ENCODE measurements around the gene GMDS. TPM values are rescaled to one million over a fixed set of nuclear protein-coding genes. Genes with fewer than 3 reads are reported as not detected.

Gene GMDS
- total RNA-seq, 1 experiment from 2014 or later = 31.1 TPM

GRCh38 chr6:2111162-2111677 is 134.2 kb downstream of the GMDS start:
- no peak for TF ChIP-seq CTCF (IDR thresholded peaks at IDR 0.05; ENCODE audit: insufficient read depth in 1 of 2, low read depth in 1 of 2, low read length in 1 of 2, severe bottlenecking in 1 of 2, unreplicated experiment in 1 of 2)
- Mint-ChIP-seq H3K4me3 (ENCODE audit: unreplicated experiment) (no peak overlapping the region), H3K27ac (ENCODE audit: unreplicated experiment) (no peak overlapping the region), H3K9me3 (ENCODE audit: unreplicated experiment) (no peaks in the 10 kb centered on the region), H3K27me3 (ENCODE audit: insufficient read depth, unreplicated experiment) (no peaks in the 10 kb centered on the region), H3K36me3 (ENCODE audit: insufficient read depth, unreplicated experiment) (no peaks in the 10 kb centered on the region), H3K4me1 (ENCODE audit: low read depth, unreplicated experiment) (peaks cover 8% of the 10 kb centered on the region)
- H3K36me3 ChIP-seq (ENCODE audit: control insufficient read depth, insufficient read depth, low read length) = no peaks in the 10 kb centered on the region
- no peaks in the 10 kb centered on the region for H3K4me1 ChIP-seq
- POLR2A ChIA-PET = no interaction called here
- DNase-seq = no peak
- no TSS peak for BruUV-seq (replicated peaks)
- no peaks in the 10 kb centered on the region for H3K27me3 ChIP-seq (replicated peaks; ENCODE audit: control insufficient read depth, insufficient read depth, low read length)
- CTCF ChIA-PET = no interaction called here
- intact Hi-C loops (cut with micrococcal nuclease; ENCODE audit: unreplicated experiment) = no loop called here
- H3K4me3 ChIP-seq (ENCODE audit: low read depth, low read length) = no peak overlapping the region
- 0 out of 2 replicates have a peak, but pooled peaks cover 2% of the 10 kb centered on the region for H3K9me3 ChIP-seq

GRCh38 chr6:2110504-2110903 is 134.9 kb downstream of the GMDS start:
- TF ChIP-seq CTCF (IDR thresholded peaks at IDR 0.05; ENCODE audit: insufficient read depth in 1 of 2, low read depth in 1 of 2, low read length in 1 of 2, severe bottlenecking in 1 of 2, unreplicated experiment in 1 of 2) = no peak
- intact Hi-C loops (cut with micrococcal nuclease; ENCODE audit: unreplicated experiment) = no loop called here
- BruUV-seq (replicated peaks) = no TSS peak
- Histone ChIP-seq H3K4me1 (no peaks in the 10 kb centered on the region), H3K9me3 (0 out of 2 replicates have a peak, but pooled peaks cover 2% of the 10 kb centered on the region), H3K4me3 (ENCODE audit: low read depth, low read length) (no peak overlapping the region), H3K27me3 (replicated peaks; ENCODE audit: control insufficient read depth, insufficient read depth, low read length) (no peaks in the 10 kb centered on the region), H3K36me3 (ENCODE audit: control insufficient read depth, insufficient read depth, low read length) (no peaks in the 10 kb centered on the region)
- no peak for DNase-seq
- no peaks in the 10 kb centered on the region for H3K27me3 Mint-ChIP-seq (ENCODE audit: insufficient read depth, unreplicated experiment)
- POLR2A ChIA-PET = no interaction called here
- H3K9me3 Mint-ChIP-seq (ENCODE audit: unreplicated experiment) = no peaks in the 10 kb centered on the region
- no peak overlapping the region for H3K27ac Mint-ChIP-seq (ENCODE audit: unreplicated experiment)
- H3K36me3 Mint-ChIP-seq (ENCODE audit: insufficient read depth, unreplicated experiment) = no peaks in the 10 kb centered on the region
- CTCF ChIA-PET = interaction anchor here (0.7 kb wide), 1 partner anchor 636 kb away, joined by 5 read pairs; no protein-coding TSS in a partner anchor
- H3K4me3 Mint-ChIP-seq (ENCODE audit: unreplicated experiment) = no peak overlapping the region
- peaks cover 8% of the 10 kb centered on the region for H3K4me1 Mint-ChIP-seq (ENCODE audit: low read depth, unreplicated experiment)

- DNase-seq = no peak
- no peaks in the 10 kb centered on the region for H3K36me3 Mint-ChIP-seq (ENCODE audit: insufficient read depth, unreplicated experiment)
- CTCF ChIA-PET = interaction anchor here (0.7 kb wide), 1 partner anchor 637 kb away, joined by 5 read pairs; no protein-coding TSS in a partner anchor
- intact Hi-C loops (cut with micrococcal nuclease; ENCODE audit: unreplicated experiment) = loop anchor here (10.0 kb wide), 1 partner anchor 85 kb away; no protein-coding TSS in a partner anchor
- BruUV-seq (replicated peaks) = no TSS peak
- H3K9me3 Mint-ChIP-seq (ENCODE audit: unreplicated experiment) = no peaks in the 10 kb centered on the region
- H3K4me3 Mint-ChIP-seq (ENCODE audit: unreplicated experiment) = no peak overlapping the region
- H3K27ac Mint-ChIP-seq (ENCODE audit: unreplicated experiment) = no peak overlapping the region
- Histone ChIP-seq H3K36me3 (ENCODE audit: control insufficient read depth, insufficient read depth, low read length) (no peaks in the 10 kb centered on the region), H3K4me3 (ENCODE audit: low read depth, low read length) (no peak overlapping the region), H3K27me3 (replicated peaks; ENCODE audit: control insufficient read depth, insufficient read depth, low read length) (no peaks in the 10 kb centered on the region), H3K4me1 (no peaks in the 10 kb centered on the region), H3K9me3 (0 out of 2 replicates have a peak, but pooled peaks cover 2% of the 10 kb centered on the region)
- TF ChIP-seq CTCF (IDR thresholded peaks at IDR 0.05; ENCODE audit: insufficient read depth in 1 of 2, low read depth in 1 of 2, low read length in 1 of 2, severe bottlenecking in 1 of 2, unreplicated experiment in 1 of 2) = no peak
- H3K27me3 Mint-ChIP-seq (ENCODE audit: insufficient read depth, unreplicated experiment) = no peaks in the 10 kb centered on the region
- H3K4me1 Mint-ChIP-seq (ENCODE audit: low read depth, unreplicated experiment) = peaks cover 8% of the 10 kb centered on the region
- POLR2A ChIA-PET = no interaction called here
Observed at GRCh38 chr6:2109796-2110195, 135.6 kb downstream of the GMDS start.

All from Caco-2 (cell line).